GM12892 (cell line): ENCODE results near the gene TXK.

ENCODE experiments used
- POLR2A ChIP-seq: IDR thresholded peaks from 2 replicates; pipeline ENCODE4 v1.6.1; 2011; ENCODE audit warnings: low read depth, low read length, control low read depth
- POLR2AphosphoS5 ChIP-seq: IDR thresholded peaks from 2 replicates; pipeline ENCODE4 v1.6.1; 2011; ENCODE audit warnings: low read depth, low read length, control low read depth

- TF ChIP-seq POLR2AphosphoS5 (no peak), POLR2A (no peak)
Measured at GRCh38 chr4:48017108-48017571, 116.9 kb downstream of the TXK start.
